Measurements from ENCODE around the gene PLCB3.

PLCB3 gene

DNA sequence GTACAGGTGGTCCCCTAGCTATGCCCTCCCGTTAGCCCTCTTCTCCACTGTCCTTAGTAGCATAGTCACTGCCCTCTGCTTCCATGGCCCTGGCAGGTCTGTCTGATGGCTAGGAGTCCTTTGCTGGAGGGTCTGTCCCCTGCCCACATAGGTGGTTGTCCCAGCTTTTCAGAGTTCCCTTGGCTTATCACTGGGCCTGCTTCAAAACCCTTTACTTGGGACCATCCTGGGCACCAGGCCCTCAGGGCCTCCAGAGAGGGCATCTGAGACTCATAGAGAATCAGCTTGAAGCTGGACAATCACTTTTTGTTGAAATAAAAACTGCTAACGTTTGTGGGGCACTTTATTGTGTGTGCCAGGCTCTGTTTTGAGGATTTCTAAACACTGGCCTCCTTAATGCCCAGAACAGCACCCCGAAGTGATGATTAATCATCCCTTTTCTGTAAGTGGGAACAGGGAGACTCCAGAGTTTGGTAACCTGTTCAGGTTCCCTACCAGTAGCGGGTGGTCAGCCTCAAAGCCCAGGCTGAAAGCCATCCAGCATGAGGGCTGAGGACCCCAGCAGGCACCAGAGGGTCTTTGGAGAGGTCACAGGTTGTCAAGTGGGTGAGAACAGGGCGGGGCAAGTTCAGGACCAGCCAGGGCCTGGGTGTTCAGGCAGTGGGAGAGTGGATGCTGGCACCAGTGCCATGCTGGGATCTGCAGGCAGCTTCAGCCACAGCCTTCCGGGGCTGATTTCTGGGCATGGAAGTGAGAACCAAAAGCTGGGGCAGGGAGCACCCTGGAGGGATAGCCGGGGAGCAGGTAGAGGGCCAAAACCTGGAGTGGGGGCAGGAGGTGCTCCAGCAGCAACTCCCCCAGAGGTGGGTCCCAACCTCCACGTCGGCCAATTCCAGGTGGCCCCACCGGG, 39.3 kb downstream of the PLCB3 start:
- no peak for DNase-seq

DNA sequence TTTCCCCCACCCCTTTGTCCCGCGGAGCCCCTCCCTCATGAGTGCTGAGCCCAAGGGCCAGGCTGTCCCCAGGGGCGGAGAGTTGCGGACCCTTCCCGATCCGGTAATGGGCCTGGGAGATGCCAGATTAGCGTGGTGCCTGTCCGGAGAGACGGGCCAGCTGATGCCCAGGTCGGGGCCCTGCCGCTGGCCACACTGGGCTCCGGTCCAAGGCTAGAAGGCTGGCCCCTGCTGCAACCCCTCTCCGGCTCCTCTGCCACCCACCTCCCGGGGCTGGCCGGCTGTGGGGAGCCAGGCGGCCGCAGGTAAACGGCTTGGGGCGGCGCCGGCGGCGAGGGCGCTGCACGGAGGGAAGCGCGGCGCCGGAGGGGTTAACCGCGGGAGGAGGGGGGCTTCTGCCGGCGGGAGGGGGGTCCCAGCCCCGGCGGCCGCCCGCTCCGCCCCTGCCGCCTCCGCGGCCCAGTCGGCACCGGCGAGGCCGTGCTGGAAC, 40.0 kb downstream of the PLCB3 start, which contains the start of gene KCNK4:
TSS of gene KCNK4 (plus strand) at position 41 of the 490 bp plus-strand sequence. CDS start 1,717 bp downstream, outside the sequence.
- DNase-seq = no peak

DNA sequence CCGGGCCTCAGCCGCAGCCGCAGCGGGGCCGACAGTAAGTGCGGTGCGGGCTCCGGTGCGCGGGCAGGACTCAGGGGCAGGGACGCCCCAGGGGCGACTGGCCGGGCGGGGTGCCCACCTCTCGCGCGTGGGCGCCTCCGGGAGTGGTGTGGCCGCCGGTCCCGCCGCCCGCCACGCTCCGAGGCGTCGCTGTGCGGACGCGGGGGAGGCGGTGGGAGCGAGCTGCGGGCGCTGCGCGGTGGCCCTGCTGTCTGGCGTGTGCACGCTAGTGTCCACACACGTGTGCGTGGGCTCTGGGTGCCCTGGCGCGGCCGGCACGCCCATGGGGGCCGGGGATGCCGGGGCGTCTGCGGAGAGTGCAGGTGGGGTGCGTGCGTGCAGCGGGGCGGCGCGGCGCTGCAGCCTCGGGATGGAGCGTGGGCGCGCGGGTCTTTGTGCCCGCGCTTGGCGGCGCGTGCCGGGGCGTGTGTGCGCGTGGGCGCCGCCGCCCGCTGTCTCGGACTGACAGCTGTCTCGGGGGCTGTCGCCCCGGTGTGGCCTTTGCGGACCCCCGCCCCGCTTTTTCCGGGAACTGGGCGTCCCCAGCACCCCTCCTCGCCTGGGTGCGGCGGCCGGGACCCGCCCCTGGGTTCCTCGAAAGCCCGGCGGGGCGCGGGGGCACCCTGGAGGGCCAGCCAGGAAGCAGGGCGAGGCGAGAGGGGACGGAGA, 40.6 kb downstream of the PLCB3 start:
- DNase-seq = no peak

DNA sequence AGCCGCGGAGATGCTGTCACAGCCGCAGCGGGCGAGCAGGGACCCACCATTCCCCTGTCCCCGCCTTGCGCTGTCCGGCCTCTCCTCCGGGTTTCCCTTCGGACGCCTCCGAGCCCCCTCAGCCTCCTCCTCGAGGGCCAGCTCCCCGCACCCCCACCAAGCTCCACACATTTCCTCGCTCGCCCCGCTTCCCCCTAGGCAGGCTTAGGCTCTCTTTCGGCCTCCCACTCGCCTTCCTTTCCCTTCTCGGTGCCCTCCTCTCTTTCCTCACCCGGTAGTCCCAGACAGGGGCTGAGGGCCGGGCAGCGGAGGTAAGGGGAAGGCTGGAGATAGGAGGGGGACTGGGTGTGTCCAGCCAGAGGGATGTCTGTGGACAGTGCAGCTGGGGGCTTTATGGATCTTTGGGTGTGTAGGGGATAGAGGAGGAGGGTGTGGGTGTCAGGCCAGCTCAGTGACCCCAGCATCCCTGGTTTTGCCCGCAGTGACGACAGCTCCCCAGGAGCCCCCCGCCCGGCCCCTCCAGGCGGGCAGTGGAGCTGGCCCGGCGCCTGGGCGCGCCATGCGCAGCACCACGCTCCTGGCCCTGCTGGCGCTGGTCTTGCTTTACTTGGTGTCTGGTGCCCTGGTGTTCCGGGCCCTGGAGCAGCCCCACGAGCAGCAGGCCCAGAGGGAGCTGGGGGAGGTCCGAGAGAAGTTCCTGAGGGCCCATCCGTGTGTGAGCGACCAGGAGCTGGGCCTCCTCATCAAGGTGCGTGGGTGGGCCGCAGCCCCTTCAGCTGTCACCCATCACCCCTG, 41.3 kb downstream of the PLCB3 start:
- peak; percentile 24 for DNase-seq

DNA sequence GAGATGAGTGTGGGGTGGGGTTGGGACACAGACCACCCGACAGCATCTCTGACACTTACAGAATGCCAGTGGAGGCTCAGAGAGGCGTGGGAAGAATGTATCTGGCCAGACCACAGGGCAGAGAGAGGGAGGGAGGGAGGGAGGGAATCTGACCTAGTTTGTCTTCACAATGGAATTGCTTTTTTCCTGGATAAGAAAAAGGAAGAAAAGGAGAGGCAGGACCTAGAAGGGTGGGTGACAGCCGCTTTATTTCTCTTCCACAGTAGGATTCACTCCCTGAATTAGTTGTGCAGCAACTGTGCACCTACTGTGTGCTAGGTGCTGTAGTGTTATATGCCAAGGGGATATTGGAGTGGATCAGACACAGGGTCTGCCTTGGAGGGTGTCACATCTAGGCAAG, 43.4 kb downstream of the PLCB3 start:
- DNase-seq = no peak

DNA sequence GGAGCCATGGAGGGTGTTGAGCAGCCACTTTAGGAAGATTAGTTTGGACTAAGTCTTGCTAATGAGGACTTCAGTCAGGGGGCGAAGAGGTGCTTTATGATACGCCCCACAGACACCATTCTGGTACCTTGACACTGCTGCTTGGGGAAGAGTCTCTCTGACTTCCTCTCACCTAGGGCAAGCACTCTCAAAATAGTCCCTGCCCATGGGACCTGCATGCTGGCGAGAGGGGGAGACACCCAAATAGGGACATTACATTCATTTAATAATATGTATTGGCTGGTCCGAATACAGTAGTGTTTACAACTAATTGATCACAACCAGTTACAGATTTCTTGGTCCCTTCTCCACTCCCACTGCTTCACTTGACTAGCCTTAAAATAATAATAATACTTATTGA, 44.4 kb downstream of the PLCB3 start:
- no peak for DNase-seq

DNA sequence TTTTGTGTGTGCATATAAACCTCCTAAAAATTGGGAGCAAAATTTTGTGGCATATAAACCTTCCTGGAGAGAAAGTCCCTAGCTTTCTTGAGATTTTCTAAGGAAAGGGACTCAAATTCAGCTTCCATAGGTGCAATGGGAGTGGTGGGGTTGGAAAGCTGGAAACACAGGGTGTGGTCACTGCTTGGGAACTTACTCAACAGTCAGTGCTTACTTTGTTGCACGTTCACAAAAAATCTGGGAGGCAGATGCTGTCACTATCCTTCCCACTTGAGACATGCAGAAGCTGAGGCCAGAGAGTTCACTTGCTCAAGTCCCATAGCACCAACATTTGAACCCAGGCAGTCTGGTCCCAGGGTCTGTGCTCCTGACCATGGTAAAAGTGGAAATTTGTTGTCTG, 44.9 kb downstream of the PLCB3 start:
- no peak for DNase-seq

DNA sequence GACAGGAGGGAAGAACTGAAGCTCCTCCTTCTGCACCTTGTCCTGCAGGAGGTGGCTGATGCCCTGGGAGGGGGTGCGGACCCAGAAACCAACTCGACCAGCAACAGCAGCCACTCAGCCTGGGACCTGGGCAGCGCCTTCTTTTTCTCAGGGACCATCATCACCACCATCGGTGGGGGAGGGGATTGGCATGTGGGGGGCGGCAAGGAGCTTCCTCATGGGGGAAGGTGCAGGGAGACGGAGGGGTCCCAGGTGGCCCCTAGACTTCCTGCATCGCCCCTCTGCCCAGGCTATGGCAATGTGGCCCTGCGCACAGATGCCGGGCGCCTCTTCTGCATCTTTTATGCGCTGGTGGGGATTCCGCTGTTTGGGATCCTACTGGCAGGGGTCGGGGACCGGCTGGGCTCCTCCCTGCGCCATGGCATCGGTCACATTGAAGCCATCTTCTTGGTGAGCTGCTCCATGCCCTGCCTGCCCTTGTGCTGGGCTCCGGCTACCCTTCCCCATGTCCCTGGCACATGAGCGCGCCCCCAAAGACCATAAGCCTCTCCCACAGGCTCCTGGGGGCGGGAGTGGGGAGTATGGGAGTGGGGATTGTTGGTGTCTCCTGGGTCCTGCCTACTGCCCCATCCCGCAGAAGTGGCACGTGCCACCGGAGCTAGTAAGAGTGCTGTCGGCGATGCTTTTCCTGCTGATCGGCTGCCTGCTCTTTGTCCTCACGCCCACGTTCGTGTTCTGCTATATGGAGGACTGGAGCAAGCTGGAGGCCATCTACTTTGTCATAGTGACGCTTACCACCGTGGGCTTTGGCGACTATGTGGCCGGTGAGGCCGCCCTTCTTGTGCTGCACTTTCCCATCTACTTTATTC, 45.7 kb downstream of the PLCB3 start:
- DNase-seq = peak; percentile 26

DNA sequence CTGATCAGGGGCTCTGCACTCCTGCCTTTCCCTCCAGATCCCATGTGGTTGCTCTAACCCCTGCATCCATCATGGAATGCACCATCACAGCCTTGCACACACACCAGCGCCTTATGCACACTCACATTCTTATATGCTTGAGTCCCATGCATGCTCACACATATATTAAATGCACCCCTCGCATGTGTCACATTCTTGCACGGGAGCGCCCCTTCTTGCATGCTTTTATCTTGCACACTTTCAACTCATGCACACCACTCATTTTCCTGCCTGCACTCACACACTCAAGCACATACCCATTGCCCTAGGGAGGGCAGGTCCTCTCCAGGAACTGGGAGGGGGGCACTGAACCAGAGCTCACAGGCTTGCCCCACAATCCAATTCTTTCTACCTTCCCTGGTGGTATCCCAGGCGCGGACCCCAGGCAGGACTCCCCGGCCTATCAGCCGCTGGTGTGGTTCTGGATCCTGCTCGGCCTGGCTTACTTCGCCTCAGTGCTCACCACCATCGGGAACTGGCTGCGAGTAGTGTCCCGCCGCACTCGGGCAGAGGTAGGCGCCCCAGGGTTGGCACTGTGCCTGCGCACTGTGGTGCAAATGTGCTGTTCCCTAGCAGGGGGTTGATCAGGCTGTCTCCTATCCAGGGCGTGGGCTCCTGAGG, 46.5 kb downstream of the PLCB3 start:
- no peak for DNase-seq

DNA sequence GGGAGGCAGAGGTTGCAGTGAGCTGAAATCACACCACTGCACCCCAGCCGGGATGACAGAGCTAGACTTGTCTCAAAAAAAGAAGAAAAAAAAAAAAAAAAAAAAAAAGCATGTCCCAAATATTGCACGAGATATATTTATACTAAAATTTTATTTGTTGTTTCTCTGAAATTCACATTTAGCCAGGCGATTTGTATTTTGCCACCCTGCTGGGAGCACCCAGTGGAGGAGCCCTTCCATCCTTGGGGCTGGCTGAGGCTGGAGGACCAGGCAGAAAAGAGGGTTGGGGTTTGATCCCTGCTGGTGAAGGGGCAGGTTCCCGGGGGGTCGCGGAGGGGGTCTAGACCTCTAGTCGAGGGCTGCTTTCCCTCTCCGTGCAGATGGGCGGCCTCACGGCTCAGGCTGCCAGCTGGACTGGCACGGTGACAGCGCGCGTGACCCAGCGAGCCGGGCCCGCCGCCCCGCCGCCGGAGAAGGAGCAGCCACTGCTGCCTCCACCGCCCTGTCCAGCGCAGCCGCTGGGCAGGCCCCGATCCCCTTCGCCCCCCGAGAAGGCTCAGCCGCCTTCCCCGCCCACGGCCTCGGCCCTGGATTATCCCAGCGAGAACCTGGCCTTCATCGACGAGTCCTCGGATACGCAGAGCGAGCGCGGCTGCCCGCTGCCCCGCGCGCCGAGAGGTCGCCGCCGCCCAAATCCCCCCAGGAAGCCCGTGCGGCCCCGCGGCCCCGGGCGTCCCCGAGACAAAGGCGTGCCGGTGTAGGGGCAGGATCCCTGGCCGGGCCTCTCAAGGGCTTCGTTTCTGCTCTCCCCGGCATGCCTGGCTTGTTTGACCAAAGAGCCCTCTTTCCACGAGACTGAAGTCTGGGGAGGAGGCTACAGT, 47.9 kb downstream of the PLCB3 start:
- DNase-seq = peak; percentile 51

DNA sequence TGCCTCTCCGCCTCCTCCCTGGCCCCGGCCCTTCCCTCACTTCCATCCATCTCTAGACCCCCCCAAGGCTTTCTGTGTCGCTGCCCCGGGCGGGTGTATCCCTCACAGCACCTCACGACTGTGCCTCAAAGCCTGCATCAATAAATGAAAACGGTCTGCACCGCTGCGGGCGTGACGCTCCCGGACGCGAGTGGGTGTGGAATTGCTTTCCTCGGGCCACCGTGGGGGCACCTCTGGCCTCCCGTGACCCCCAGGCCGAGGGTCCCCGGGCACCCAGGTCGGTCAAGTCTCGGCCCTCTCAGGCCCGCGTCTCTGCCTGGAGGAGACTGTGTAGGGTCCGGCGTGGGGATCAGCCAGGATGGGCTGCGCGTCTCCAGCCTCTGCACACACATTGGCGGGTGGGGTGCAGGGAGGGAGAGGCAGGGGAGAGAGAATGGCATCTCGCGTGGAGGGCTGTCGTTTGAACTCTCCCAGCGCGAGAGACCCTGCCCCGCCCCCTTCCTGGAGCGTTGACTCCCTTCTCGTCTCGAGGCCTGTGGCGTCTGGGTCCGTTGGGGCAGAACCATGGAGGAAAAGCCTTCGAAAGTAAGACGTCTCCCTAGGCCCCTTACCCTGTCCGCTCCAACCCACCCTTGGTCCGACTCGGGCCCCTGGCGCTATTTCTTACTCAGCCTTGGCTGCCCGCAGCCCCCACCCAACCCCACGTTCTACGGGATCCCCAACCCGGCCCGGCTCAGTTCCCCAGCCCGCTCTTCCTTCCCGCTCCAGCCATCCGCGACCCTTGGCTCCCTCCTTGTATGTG, 48.7 kb downstream of the PLCB3 start, which contains the start of gene CATSPERZ:
TSS of gene CATSPERZ (plus strand) at position 512 of the 802 bp plus-strand sequence. CDS start at position 565, 53 bp downstream.
- no peak for DNase-seq

DNA sequence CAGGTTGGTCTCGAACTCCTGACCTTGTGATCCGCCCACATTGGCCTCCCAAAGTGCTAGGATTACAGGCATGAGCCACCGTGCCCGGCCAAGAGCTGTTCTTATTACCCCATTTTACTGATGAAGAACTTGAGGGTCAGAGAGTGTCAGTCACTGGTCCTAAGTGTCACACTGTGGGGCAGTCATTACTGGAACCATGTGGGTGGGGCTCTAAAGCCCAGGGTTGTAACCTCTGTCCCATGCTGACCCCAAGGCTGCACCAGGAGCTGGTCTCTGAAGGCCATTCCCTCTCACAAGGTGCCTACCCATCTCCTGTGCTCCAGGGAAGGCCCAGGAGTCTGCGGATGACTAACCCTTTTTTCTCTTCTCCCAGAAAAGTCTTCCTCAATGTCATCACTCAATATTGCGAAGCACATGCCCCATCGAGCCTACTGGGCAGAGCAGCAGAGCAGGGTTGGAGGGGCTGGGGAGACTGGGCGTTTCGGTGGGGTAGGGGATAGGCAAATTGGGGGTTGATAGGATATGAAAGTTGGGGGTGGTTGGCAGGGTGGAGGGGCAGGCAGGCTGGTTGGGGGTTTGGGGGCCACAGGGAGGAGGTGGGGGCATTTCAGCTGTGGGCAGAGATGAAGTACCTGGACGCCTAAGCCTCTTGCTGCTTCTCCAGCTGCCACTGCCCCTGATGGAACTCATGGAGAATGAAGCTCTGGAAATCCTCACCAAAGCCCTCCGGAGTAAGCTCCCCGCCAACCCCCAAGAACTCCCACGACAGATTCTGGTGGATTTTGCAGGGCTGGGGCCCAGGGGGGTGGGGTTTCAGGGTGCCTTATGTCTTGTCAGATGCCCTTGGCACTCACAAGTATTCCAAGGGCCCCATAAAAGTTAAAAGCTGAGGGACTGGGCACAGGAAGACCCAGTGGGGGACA, 52.0 kb downstream of the PLCB3 start:
- DNase-seq = peak; percentile 27

DNA sequence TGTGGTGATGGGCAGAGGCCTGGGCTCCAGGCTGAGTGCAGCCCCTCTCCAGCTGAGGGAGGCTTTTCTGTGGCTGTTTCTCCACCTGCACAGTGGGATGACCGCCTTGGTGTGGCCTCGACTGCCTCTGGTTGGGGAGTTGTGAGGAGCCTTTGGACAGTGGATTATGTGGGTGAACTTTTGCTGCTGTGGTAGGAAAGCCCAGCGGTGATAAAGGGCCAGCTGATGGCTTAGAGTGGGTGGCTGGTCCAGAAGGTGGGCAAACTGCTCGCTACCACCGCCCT, 52.6 kb downstream of the PLCB3 start:
- DNase-seq = no peak

DNA sequence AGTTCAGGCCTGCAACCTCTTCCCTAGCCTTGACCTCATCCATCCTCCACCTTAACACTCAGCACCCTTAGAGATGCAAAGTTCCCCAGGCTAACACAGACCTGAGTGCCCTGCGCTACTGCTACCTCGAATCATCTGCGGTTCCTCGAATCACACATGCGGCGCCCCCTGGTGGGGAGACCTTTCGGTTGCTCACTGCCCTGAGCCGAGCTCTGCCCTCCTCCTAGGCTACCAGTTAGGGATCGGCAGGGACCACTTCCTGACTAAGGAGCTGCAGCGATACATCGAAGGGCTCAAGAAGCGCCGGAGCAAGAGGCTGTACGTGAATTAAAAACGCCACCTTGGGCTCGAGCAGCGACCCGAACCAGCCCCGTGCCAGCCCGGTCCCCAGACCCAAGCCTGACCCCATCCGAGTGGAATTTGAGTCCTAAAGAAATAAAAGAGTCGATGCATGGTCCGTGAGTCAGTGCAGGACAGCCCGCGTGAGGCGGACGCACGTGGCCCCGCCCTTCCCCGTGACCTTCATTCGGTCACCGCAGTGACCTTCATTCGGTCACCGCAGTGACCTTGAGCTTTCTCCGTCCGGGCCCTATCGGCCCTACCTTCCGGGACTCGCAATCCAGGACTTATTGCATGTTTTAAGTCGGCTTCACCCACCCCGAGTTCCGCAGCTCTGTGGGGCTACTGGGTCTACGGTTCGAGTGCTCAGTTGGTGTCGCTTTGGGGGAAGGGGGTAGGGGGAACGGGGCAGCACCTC, 53.2 kb downstream of the PLCB3 start:
- peak; percentile 96 for DNase-seq

DNA sequence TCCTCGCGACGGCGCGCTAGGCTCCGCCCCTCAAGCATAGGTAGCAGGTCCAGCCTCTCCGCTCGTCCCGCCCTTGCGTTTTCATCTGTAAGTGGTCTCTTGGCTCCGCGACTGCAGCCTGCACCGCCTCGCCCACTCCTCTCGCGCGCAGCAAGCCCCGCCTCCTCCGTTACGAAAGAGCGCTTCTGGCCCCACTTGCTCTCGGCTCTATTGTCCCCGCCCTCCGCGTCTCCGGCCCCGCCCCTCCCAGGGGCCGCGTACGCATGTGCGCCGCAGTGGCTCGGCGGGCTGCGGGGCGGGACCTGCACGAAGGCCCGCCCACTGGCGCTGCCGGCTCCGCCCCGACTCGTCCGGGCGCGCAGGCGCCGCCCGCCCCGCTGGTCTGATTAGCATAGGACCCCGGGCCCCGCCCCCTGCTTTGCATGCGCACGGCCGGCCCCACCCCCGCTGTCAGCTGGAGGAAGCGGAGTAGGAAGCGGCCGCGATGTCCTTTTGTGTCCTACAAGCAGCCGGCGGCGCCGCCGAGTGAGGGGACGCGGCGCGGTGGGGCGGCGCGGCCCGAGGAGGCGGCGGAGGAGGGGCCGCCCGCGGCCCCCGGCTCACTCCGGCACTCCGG, 53.9 kb downstream of the PLCB3 start, which contains the start of gene ESRRA:
TSS of gene ESRRA (plus strand) at position 450 of the 616 bp plus-strand sequence. CDS start 1,656 bp downstream, outside the sequence.
- peak; percentile 100 for DNase-seq

DNA sequence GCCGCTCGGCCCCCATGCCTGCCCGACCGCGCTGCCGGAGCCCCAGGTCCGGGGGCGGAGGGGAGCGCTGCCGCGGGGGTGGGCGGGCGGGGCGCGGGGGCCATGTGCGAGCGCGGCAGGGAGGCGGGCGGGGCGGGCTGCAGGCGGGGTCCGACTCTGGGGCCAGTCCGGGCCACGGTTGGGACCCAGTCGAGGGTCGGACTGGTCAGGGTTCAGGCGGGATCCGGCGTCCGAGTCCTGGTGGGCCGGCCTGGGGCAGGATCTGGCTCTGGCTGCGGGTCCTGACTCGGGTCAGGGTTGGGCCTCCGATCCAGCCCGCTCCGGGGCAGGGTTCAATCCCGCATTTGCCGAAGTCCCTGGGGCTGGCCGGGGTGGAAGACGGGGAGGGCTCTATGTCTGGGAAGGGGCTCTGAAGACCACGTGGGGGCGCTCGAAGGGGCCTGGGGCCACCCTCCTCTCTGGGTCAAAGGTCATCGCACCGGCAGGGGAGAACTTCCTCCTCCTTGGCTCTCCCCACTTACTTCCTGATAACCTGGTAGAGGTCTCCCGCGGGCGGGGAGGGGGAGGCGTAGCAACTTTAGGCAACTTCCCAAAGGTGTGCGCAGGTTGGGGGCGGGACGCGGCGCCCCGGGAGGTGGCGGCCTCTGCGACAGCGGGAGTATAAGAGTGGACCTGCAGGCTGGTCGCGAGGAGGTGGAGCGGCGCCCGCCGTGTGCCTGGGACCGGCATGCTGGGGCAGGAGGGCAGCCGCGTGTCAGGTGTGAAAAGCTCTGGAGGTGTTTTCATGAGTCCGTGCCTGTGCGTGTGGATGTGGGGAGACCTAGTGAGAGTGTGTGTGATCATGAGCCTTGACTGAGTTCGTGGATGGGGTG, 54.6 kb downstream of the PLCB3 start:
- DNase-seq = peak; percentile 64
